AG10803 (cell line): ENCODE data around the gene CLRN1.
"Not testable (repeated sequence)": the region's sequence is repeated elsewhere in the genome, so short reads cannot be mapped to it uniquely, and the experiment has no call there.

Experiments used
- DNase-seq: peaks from one replicate; pipeline ENCODE4 v3.0.0; 2010; ENCODE audit warnings: low read depth
- H3K4me3 ChIP-seq: 2 replicates; pipeline ENCODE4 v1.5.1; 2011; ENCODE audit warnings: mild to moderate bottlenecking, low read length, control low read depth
- CTCF ChIP-seq: conservative IDR thresholded peaks from 2 replicates; pipeline ENCODE4 v1.5.1; 2011; ENCODE audit warnings: mild to moderate bottlenecking, low read length, control low read depth, inconsistent platforms

Gene CLRN1

GRCh38 chr3:150996731-150997130 is 24.2 kb upstream of the CLRN1 start:
- no peak for DNase-seq
- no peak for TF ChIP-seq CTCF

GRCh38 chr3:150995510-150995909 is 23.0 kb upstream of the CLRN1 start:
- DNase-seq: no peak
- no peak for TF ChIP-seq CTCF
- no peak overlapping the region for H3K4me3 ChIP-seq

More at GRCh38 chr3:150996731-150997130, 24.2 kb upstream of the CLRN1 start:
- H3K4me3 ChIP-seq: no peak overlapping the region

GRCh38 chr3:150989208-150989607 is 16.7 kb upstream of the CLRN1 start:
- no peak for TF ChIP-seq CTCF
- DNase-seq: no peak
- no peak overlapping the region for H3K4me3 ChIP-seq

- not testable (repeated sequence) for H3K4me3 ChIP-seq, DNase-seq
These were observed 15.9 kb upstream of the CLRN1 start for GRCh38 chr3:150988395-150988794.

- DNase-seq: no peak
- TF ChIP-seq CTCF: no peak
- no peak overlapping the region for H3K4me3 ChIP-seq
These were observed 13.2 kb upstream of the CLRN1 start for GRCh38 chr3:150985711-150986110.

GRCh38 chr3:150984066-150984465 is 11.5 kb upstream of the CLRN1 start:
- DNase-seq: no peak
- TF ChIP-seq CTCF: no peak
- H3K4me3 ChIP-seq: no peak overlapping the region

- no peak for TF ChIP-seq CTCF
- DNase-seq: no peak
- H3K4me3 ChIP-seq: no peak overlapping the region
These were observed 6.1 kb upstream of the CLRN1 start for GRCh38 chr3:150978566-150979148.

GRCh38 chr3:150975992-150976368 is 3.5 kb upstream of the CLRN1 start:
- no peak overlapping the region for H3K4me3 ChIP-seq
- no peak for TF ChIP-seq CTCF
- no peak for DNase-seq
